Muscle layer of colon (tissue), 2 donors: Measurements from ENCODE around the gene CHD6.

ENCODE experiments used
- H3K27ac ChIP-seq: one replicate; pipeline ENCODE4 v1.7.0; 2013; ENCODE audit warnings: low read depth, mild to moderate bottlenecking, low read length, moderate library complexity
- H3K27me3 ChIP-seq, 2 donors: one replicate each; pipeline ENCODE4 v1.7.0; 2013; ENCODE audit warnings: low read length in 2 of 2, mild to moderate bottlenecking in 2 of 2; ENCODE audit not compliant: insufficient read depth in 2 of 2, control insufficient read depth in 1 of 2
- H3K36me3 ChIP-seq: one replicate; pipeline ENCODE4 v1.7.0; 2013; ENCODE audit warnings: mild to moderate bottlenecking, low read length; ENCODE audit not compliant: insufficient read depth
- H3K4me1 ChIP-seq: one replicate; pipeline ENCODE4 v1.7.0; 2013; ENCODE audit warnings: mild to moderate bottlenecking, low read length; ENCODE audit not compliant: insufficient read depth
- H3K4me3 ChIP-seq, 2 donors: one replicate each; pipeline ENCODE4 v1.7.0; 2013; ENCODE audit warnings: low read length in 2 of 2, low read depth in 1 of 2, mild to moderate bottlenecking in 1 of 2, moderate library complexity in 1 of 2
- H3K9ac ChIP-seq: one replicate; pipeline ENCODE4 v1.7.0; 2013; ENCODE audit warnings: low read length
- H3K9me3 ChIP-seq: one replicate; pipeline ENCODE4 v1.7.0; 2013; ENCODE audit warnings: mild to moderate bottlenecking, low read length
- donor health status: abdominal sarcoma.
- donor health status: Adenocarcinoma of cecum.

CHD6 gene

GRCh38 chr20:41394081-41394480, 224.1 kb downstream of the CHD6 start:
- Histone ChIP-seq H3K36me3 (no peaks in the 10 kb centered on the region), H3K27ac (no peak overlapping the region), H3K4me3 (no peak overlapping the region), H3K4me1 (peaks cover 19% of the 10 kb centered on the region), H3K9me3 (no peaks in the 10 kb centered on the region), H3K27me3 (no peaks in the 10 kb centered on the region), H3K9ac (no peak overlapping the region)

DNA sequence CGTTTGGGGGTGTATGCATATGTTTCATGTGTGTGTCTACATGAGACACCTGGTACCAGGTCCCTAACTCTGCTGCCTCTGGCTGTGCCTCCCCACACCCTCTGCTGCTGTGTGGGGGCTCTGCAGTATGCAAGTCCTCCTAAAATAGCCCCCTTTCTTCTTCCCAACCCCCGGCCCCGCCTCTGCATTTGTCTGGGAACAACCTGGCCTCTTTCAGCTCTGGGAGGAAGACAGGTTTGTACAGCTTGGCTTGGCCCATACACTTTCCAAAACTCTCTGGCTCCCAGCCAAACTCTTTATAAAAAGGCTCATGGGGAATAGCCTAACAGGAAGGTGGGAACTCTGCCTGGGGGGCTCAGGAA, 224.5 kb downstream of the CHD6 start:
- Histone ChIP-seq H3K36me3 (no peaks in the 10 kb centered on the region), H3K27ac (no peak overlapping the region), H3K4me1 (peaks cover 19% of the 10 kb centered on the region), H3K9ac (no peak overlapping the region), H3K4me3 (no peak overlapping the region), H3K9me3 (no peaks in the 10 kb centered on the region), H3K27me3 (no peaks in the 10 kb centered on the region)

GRCh38 chr20:41392871-41393704, 225.1 kb downstream of the CHD6 start:
- Histone ChIP-seq H3K4me1 (peaks cover 19% of the 10 kb centered on the region), H3K9ac (no peak overlapping the region), H3K27me3 (no peaks in the 10 kb centered on the region), H3K27ac (no peak overlapping the region), H3K9me3 (no peaks in the 10 kb centered on the region), H3K36me3 (no peaks in the 10 kb centered on the region), H3K4me3 (no peak overlapping the region)

GRCh38 chr20:41392295-41392694, 225.9 kb downstream of the CHD6 start:
- H3K27me3 ChIP-seq = no peaks in the 10 kb centered on the region
- no peak overlapping the region for H3K9ac ChIP-seq
- no peaks in the 10 kb centered on the region for H3K36me3 ChIP-seq
- H3K4me1 ChIP-seq = peaks cover 24% of the 10 kb centered on the region
- H3K9me3 ChIP-seq = no peaks in the 10 kb centered on the region
- H3K27ac ChIP-seq = no peak overlapping the region
- H3K4me3 ChIP-seq = no peak overlapping the region

GRCh38 chr20:41391587-41392001, 226.6 kb downstream of the CHD6 start:
- Histone ChIP-seq H3K9me3 (no peaks in the 10 kb centered on the region), H3K36me3 (no peaks in the 10 kb centered on the region), H3K27me3 (no peaks in the 10 kb centered on the region), H3K27ac (no peak overlapping the region), H3K4me3 (no peak overlapping the region), H3K4me1 (peaks cover 31% of the 10 kb centered on the region), H3K9ac (no peak overlapping the region)

- peaks cover 27% of the 10 kb centered on the region for H3K4me1 ChIP-seq
- H3K27ac ChIP-seq = no peak overlapping the region
- H3K9me3 ChIP-seq = no peaks in the 10 kb centered on the region
These were observed 227.3 kb downstream of the CHD6 start for GRCh38 chr20:41390889-41391288.

GRCh38 chr20:41387444-41387851, 230.7 kb downstream of the CHD6 start:
- H3K27ac ChIP-seq = no peak overlapping the region
- peaks cover 15% of the 10 kb centered on the region for H3K4me1 ChIP-seq
- no peak overlapping the region for H3K9ac ChIP-seq
- H3K4me3 ChIP-seq = no peak overlapping the region
- H3K36me3 ChIP-seq = no peaks in the 10 kb centered on the region
- no peaks in the 10 kb centered on the region for H3K9me3 ChIP-seq
- H3K27me3 ChIP-seq = no peaks in the 10 kb centered on the region

More at GRCh38 chr20:41390889-41391288, 227.3 kb downstream of the CHD6 start:
- Histone ChIP-seq H3K9ac (no peak overlapping the region), H3K4me3 (no peak overlapping the region), H3K27me3 (no peaks in the 10 kb centered on the region), H3K36me3 (no peaks in the 10 kb centered on the region)

GRCh38 chr20:41386502-41387427, 231.4 kb downstream of the CHD6 start:
- H3K9me3 ChIP-seq = no peaks in the 10 kb centered on the region
- H3K4me3 ChIP-seq = no peak overlapping the region
- no peaks in the 10 kb centered on the region for H3K27me3 ChIP-seq
- peaks cover 15% of the 10 kb centered on the region for H3K4me1 ChIP-seq
- H3K36me3 ChIP-seq = no peaks in the 10 kb centered on the region
- H3K9ac ChIP-seq = no peak overlapping the region
- H3K27ac ChIP-seq = no peak overlapping the region

GRCh38 chr20:41382791-41383305, 235.3 kb downstream of the CHD6 start:
- Histone ChIP-seq H3K27me3 (no peaks in the 10 kb centered on the region), H3K4me3 (no peak overlapping the region), H3K9ac (no peak overlapping the region), H3K27ac (no peak overlapping the region), H3K9me3 (no peaks in the 10 kb centered on the region), H3K36me3 (no peaks in the 10 kb centered on the region), H3K4me1 (peaks cover 15% of the 10 kb centered on the region)

- Histone ChIP-seq H3K9me3 (no peaks in the 10 kb centered on the region), H3K9ac (no peak overlapping the region), H3K36me3 (no peaks in the 10 kb centered on the region), H3K27me3 (no peaks in the 10 kb centered on the region), H3K4me1 (no peaks in the 10 kb centered on the region), H3K4me3 (no peak overlapping the region), H3K27ac (no peak overlapping the region)
These were observed 237.5 kb downstream of the CHD6 start for GRCh38 chr20:41380551-41381193.

- no peak overlapping the region for H3K9ac ChIP-seq
- H3K27ac ChIP-seq = no peak overlapping the region
- H3K4me1 ChIP-seq = no peaks in the 10 kb centered on the region
- H3K4me3 ChIP-seq = no peak overlapping the region
- H3K27me3 ChIP-seq = no peaks in the 10 kb centered on the region
- H3K9me3 ChIP-seq = no peaks in the 10 kb centered on the region
- no peaks in the 10 kb centered on the region for H3K36me3 ChIP-seq
These were observed 238.6 kb downstream of the CHD6 start for GRCh38 chr20:41379551-41379950.
